ENCODE measurements around the gene SARM1.

The SARM1 gene

GRCh38 chr17:28371245-28372202 lies at the start of gene SARM1:
TSS of gene SARM1 (plus strand) at chr17:28371694. CDS start at chr17:28372033, 339 bp downstream.
- Histone ChIP-seq H3K36me3 (ENCODE audit: insufficient read depth, low read depth, low read length) (no peaks in the 10 kb centered on the region), H3K4me1 (ENCODE audit: insufficient read depth, low read length) (peaks cover 9% of the 10 kb centered on the region; the same call in 1 of the 2 replicates), H3K27ac (ENCODE audit: low read length) (no peak within 1 kb of the TSS), H3K9ac (ENCODE audit: low read depth, low read length) (peak within 1 kb of the TSS; percentile 51; the same call in 1 of the 2 replicates), H3K27me3 (ENCODE audit: insufficient read depth, low read length) (peaks cover 34% of the 10 kb centered on the region), H3K4me3 (ENCODE audit: low read length) (peak within 1 kb of the TSS; percentile 80), H3K9me3 (ENCODE audit: insufficient read depth, low read depth, low read length) (no peaks in the 10 kb centered on the region)

- peaks cover 65% of the 10 kb centered on the region for H3K36me3 ChIP-seq (ENCODE audit: insufficient read depth, low read depth, low read length)
Observed at GRCh38 chr17:28324267-28324745, 47.2 kb upstream of the SARM1 start.

GRCh38 chr17:28324781-28325180 lies 46.7 kb upstream of the SARM1 start:
- Histone ChIP-seq H3K9ac (ENCODE audit: low read depth, low read length) (no peak overlapping the region), H3K9me3 (ENCODE audit: insufficient read depth, low read depth, low read length) (no peaks in the 10 kb centered on the region), H3K36me3 (ENCODE audit: insufficient read depth, low read depth, low read length) (peaks cover 67% of the 10 kb centered on the region), H3K4me3 (ENCODE audit: low read length) (no peak overlapping the region), H3K27ac (ENCODE audit: low read length) (no peak overlapping the region), H3K4me1 (ENCODE audit: insufficient read depth, low read length) (peaks cover 14% of the 10 kb centered on the region), H3K27me3 (ENCODE audit: insufficient read depth, low read length) (no peaks in the 10 kb centered on the region)

More at GRCh38 chr17:28324267-28324745, 47.2 kb upstream of the SARM1 start:
- Histone ChIP-seq H3K27ac (ENCODE audit: low read length) (no peak overlapping the region), H3K27me3 (ENCODE audit: insufficient read depth, low read length) (no peaks in the 10 kb centered on the region), H3K9me3 (ENCODE audit: insufficient read depth, low read depth, low read length) (no peaks in the 10 kb centered on the region), H3K4me3 (ENCODE audit: low read length) (no peak overlapping the region), H3K9ac (ENCODE audit: low read depth, low read length) (no peak overlapping the region), H3K4me1 (ENCODE audit: insufficient read depth, low read length) (peaks cover 14% of the 10 kb centered on the region)

GRCh38 chr17:28325211-28325610 lies 46.3 kb upstream of the SARM1 start:
- H3K9ac ChIP-seq (ENCODE audit: low read depth, low read length) = no peak overlapping the region
- peaks cover 12% of the 10 kb centered on the region for H3K4me1 ChIP-seq (ENCODE audit: insufficient read depth, low read length)
- H3K27ac ChIP-seq (ENCODE audit: low read length) = no peak overlapping the region
- no peak overlapping the region for H3K4me3 ChIP-seq (ENCODE audit: low read length)
- H3K36me3 ChIP-seq (ENCODE audit: insufficient read depth, low read depth, low read length) = peaks cover 66% of the 10 kb centered on the region
- no peaks in the 10 kb centered on the region for H3K9me3 ChIP-seq (ENCODE audit: insufficient read depth, low read depth, low read length)
- H3K27me3 ChIP-seq (ENCODE audit: insufficient read depth, low read length) = no peaks in the 10 kb centered on the region

GRCh38 chr17:28326114-28326513 lies 45.4 kb upstream of the SARM1 start:
- Histone ChIP-seq H3K9ac (ENCODE audit: low read depth, low read length) (no peak overlapping the region), H3K27ac (ENCODE audit: low read length) (no peak overlapping the region), H3K9me3 (ENCODE audit: insufficient read depth, low read depth, low read length) (no peaks in the 10 kb centered on the region), H3K4me1 (ENCODE audit: insufficient read depth, low read length) (peaks cover 3% of the 10 kb centered on the region), H3K36me3 (ENCODE audit: insufficient read depth, low read depth, low read length) (peaks cover 58% of the 10 kb centered on the region), H3K4me3 (ENCODE audit: low read length) (no peak overlapping the region), H3K27me3 (ENCODE audit: insufficient read depth, low read length) (no peaks in the 10 kb centered on the region)

- Histone ChIP-seq H3K27ac (ENCODE audit: low read length) (no peak overlapping the region), H3K9me3 (ENCODE audit: insufficient read depth, low read depth, low read length) (no peaks in the 10 kb centered on the region), H3K36me3 (ENCODE audit: insufficient read depth, low read depth, low read length) (peaks cover 58% of the 10 kb centered on the region), H3K27me3 (ENCODE audit: insufficient read depth, low read length) (no peaks in the 10 kb centered on the region), H3K4me1 (ENCODE audit: insufficient read depth, low read length) (peaks cover 2% of the 10 kb centered on the region; the same call in 1 of the 2 replicates), H3K9ac (ENCODE audit: low read depth, low read length) (no peak overlapping the region), H3K4me3 (ENCODE audit: low read length) (no peak overlapping the region)
Observed at GRCh38 chr17:28327031-28327607, 44.4 kb upstream of the SARM1 start.

GRCh38 chr17:28327709-28328108 lies 43.8 kb upstream of the SARM1 start:
- H3K27ac ChIP-seq (ENCODE audit: low read length) = no peak overlapping the region
- no peaks in the 10 kb centered on the region for H3K27me3 ChIP-seq (ENCODE audit: insufficient read depth, low read length)
- no peak overlapping the region for H3K9ac ChIP-seq (ENCODE audit: low read depth, low read length)
- H3K9me3 ChIP-seq (ENCODE audit: insufficient read depth, low read depth, low read length) = no peaks in the 10 kb centered on the region
- no peak overlapping the region for H3K4me3 ChIP-seq (ENCODE audit: low read length)
- H3K4me1 ChIP-seq (ENCODE audit: insufficient read depth, low read length) = peaks cover 2% of the 10 kb centered on the region; the same call in 1 of the 2 replicates
- H3K36me3 ChIP-seq (ENCODE audit: insufficient read depth, low read depth, low read length) = peaks cover 54% of the 10 kb centered on the region

GRCh38 chr17:28328325-28328724 lies 43.2 kb upstream of the SARM1 start:
- no peak overlapping the region for H3K27ac ChIP-seq (ENCODE audit: low read length)
- H3K9ac ChIP-seq (ENCODE audit: low read depth, low read length) = no peak overlapping the region

GRCh38 chr17:28330671-28331070 lies 40.8 kb upstream of the SARM1 start:
- Histone ChIP-seq H3K36me3 (ENCODE audit: insufficient read depth, low read depth, low read length) (peaks cover 38% of the 10 kb centered on the region), H3K27ac (ENCODE audit: low read length) (no peak overlapping the region), H3K9me3 (ENCODE audit: insufficient read depth, low read depth, low read length) (no peaks in the 10 kb centered on the region), H3K9ac (ENCODE audit: low read depth, low read length) (no peak overlapping the region), H3K4me3 (ENCODE audit: low read length) (no peak overlapping the region), H3K27me3 (ENCODE audit: insufficient read depth, low read length) (no peaks in the 10 kb centered on the region), H3K4me1 (ENCODE audit: insufficient read depth, low read length) (no peaks in the 10 kb centered on the region)

More at GRCh38 chr17:28328325-28328724, 43.2 kb upstream of the SARM1 start:
- no peaks in the 10 kb centered on the region for H3K9me3 ChIP-seq (ENCODE audit: insufficient read depth, low read depth, low read length)
- peaks cover 52% of the 10 kb centered on the region for H3K36me3 ChIP-seq (ENCODE audit: insufficient read depth, low read depth, low read length)
- peaks cover 2% of the 10 kb centered on the region; the same call in 1 of the 2 replicates for H3K4me1 ChIP-seq (ENCODE audit: insufficient read depth, low read length)
- H3K27me3 ChIP-seq (ENCODE audit: insufficient read depth, low read length) = no peaks in the 10 kb centered on the region
- H3K4me3 ChIP-seq (ENCODE audit: low read length) = no peak overlapping the region

GRCh38 chr17:28331891-28332420 lies 39.5 kb upstream of the SARM1 start:
- H3K36me3 ChIP-seq (ENCODE audit: insufficient read depth, low read depth, low read length) = peaks cover 25% of the 10 kb centered on the region
- H3K4me3 ChIP-seq (ENCODE audit: low read length) = no peak overlapping the region
- H3K27ac ChIP-seq (ENCODE audit: low read length) = no peak overlapping the region
- no peak overlapping the region for H3K9ac ChIP-seq (ENCODE audit: low read depth, low read length)
- H3K9me3 ChIP-seq (ENCODE audit: insufficient read depth, low read depth, low read length) = no peaks in the 10 kb centered on the region
- no peaks in the 10 kb centered on the region for H3K27me3 ChIP-seq (ENCODE audit: insufficient read depth, low read length)
- H3K4me1 ChIP-seq (ENCODE audit: insufficient read depth, low read length) = peaks cover 5% of the 10 kb centered on the region; the same call in 1 of the 2 replicates

GRCh38 chr17:28333083-28333746 lies 38.3 kb upstream of the SARM1 start:
- Histone ChIP-seq H3K36me3 (ENCODE audit: insufficient read depth, low read depth, low read length) (peaks cover 12% of the 10 kb centered on the region), H3K9ac (ENCODE audit: low read depth, low read length) (no peak overlapping the region), H3K9me3 (ENCODE audit: insufficient read depth, low read depth, low read length) (no peaks in the 10 kb centered on the region), H3K4me1 (ENCODE audit: insufficient read depth, low read length) (peaks cover 8% of the 10 kb centered on the region), H3K4me3 (ENCODE audit: low read length) (no peak overlapping the region), H3K27ac (ENCODE audit: low read length) (no peak overlapping the region), H3K27me3 (ENCODE audit: insufficient read depth, low read length) (no peaks in the 10 kb centered on the region)
